Transverse colon (tissue), 4 donors: ENCODE results near the gene RNF207. TPM values are rescaled to one million over a fixed set of nuclear protein-coding genes. Genes with fewer than 3 reads are reported as not detected.
A peak's percentile ranks its signal among the peaks of the same experiment; 100 is the strongest.

Experiments
- DNase-seq: peaks from one replicate; pipeline ENCODE4 v3.0.0-alpha.2; 2019
- H3K27ac ChIP-seq, 4 donors: fragments of 200-600 bp; sonication (generic); 2 replicates each; pipeline ENCODE4 v1.5.1; 2016 to 2018; ENCODE audit warnings: inconsistent platforms in 4 of 4
- H3K27me3 ChIP-seq: fragments of 200-600 bp; sonication (generic); 2 replicates; pipeline ENCODE4 v1.5.1; 2017; ENCODE audit warnings: inconsistent platforms
- H3K36me3 ChIP-seq, 4 donors: fragments of 200-600 bp; sonication (generic); 2 replicates each; pipeline ENCODE4 v1.5.1; 2017 to 2019; ENCODE audit warnings: inconsistent platforms in 4 of 4
- H3K4me1 ChIP-seq, 4 donors: fragments of 200-600 bp; sonication (generic); 2 replicates each; pipeline ENCODE4 v1.5.1; 2017 to 2020; ENCODE audit warnings: inconsistent platforms in 4 of 4
- H3K4me3 ChIP-seq, 4 donors: fragments of 200-600 bp; sonication (generic); 1 replicate in 1 of 4; 2 replicates in 3 of 4; pipeline versions ENCODE4 v1.5.1 to v1.6.1; 2017 to 2019; ENCODE audit warnings: inconsistent platforms in 4 of 4
- H3K9me3 ChIP-seq, 2 donors: fragments of 200-600 bp; sonication (generic); 2 replicates each; pipeline ENCODE4 v1.5.1; 2017 to 2019; ENCODE audit warnings: inconsistent platforms in 2 of 2
- EP300 ChIP-seq: sonication (generic); formaldehyde crosslinking; IDR thresholded peaks from one replicate; pipeline ENCODE4 v1.6.1; 2017; ENCODE audit warnings: antibody characterized with exemption, low read depth
- POLR2A ChIP-seq: fragments of 450-650 bp; IDR thresholded peaks from one replicate; pipeline ENCODE4 v1.6.1; 2016; ENCODE audit warnings: antibody characterized with exemption, mild to moderate bottlenecking, moderate library complexity
- POLR2AphosphoS5 ChIP-seq, 3 donors: sonication (generic); formaldehyde crosslinking; IDR thresholded peaks; one replicate each; pipeline ENCODE4 v1.6.1; 2016; ENCODE audit warnings: antibody characterized with exemption in 3 of 3
- WGBS, 2 donors: methylation state at CpG; one replicate each; pipeline ENCODE4 v1.1.5; 2018; ENCODE audit warnings: low coverage in 1 of 2; 5-methylcytosine and 5-hydroxymethylcytosine counted together
- in situ Hi-C, 4 donors: fragments of 200-750 bp; cut with MboI; loops; one replicate each; pipeline versions ENCODE4 v1.15.0 to v1.15.1; 2017; ENCODE audit warnings: low sequenced_read_pairs in 3 of 4, low pct_ligation_motif_present in 1 of 4, low pct_unique_long_range_greater_than_20kb in 1 of 4
- intact Hi-C: fragments of 100-400 bp; cut with DNase I; formaldehyde crosslinking; loops from one replicate; pipeline ENCODE4 v1.15.1; 2023; ENCODE audit warnings: low total_unique reads
- total RNA-seq, 4 donors: library from RNA; depleted of rRNA; stranded (reverse); fragments of >200 nt; gene quantifications; one replicate each; pipeline ENCODE4 v1.1.0, GENCODE V29; 2016
- TF ChIP-seq, protein P1 (sequence below), 5 experiments: fragments of 200-600 bp in 3 of 5; fragments of 450-650 bp in 2 of 5; sonication (generic) in 3 of 5; IDR thresholded peaks; 1 replicate in 2 of 5; 2 replicates in 3 of 5; pipeline ENCODE4 v1.5.1; 2016 to 2017; ENCODE audit warnings: antibody characterized with exemption in 5 of 5, inconsistent platforms in 3 of 5, mild to moderate bottlenecking in 2 of 5, moderate library complexity in 1 of 5

Gene RNF207
- total RNA-seq, 4 donors from 2014 or later = 82.6 to 1,341 (median 190) TPM

DNA sequence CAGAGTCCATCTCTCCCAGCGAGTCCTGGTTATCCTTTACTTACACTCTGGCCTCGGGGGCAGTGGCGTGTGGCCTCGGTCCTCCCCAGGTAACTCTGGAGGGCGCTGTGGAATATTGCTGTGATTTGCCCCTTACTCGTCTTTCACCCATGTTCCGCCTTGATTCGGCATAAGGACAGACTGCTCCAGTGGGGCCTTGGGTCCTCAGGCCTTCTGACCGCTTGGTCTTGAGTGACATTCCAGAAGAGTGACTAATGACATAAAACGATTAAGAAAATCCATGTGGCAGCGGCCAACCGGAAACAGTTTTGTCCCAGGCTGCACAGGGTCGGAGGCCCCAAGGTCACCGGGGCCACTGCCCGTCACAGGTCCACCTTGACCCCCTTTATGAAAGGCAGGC, 18.8 kb downstream of the RNF207 start:
- intact Hi-C loops (no loop called here), in situ Hi-C loops (loop anchor here in 1 of 4 donors (25.0 kb wide), 1 partner anchor 188 kb away; the partner anchor contains the start of genes ESPN and HES2)
- TF ChIP-seq, protein P1, sequence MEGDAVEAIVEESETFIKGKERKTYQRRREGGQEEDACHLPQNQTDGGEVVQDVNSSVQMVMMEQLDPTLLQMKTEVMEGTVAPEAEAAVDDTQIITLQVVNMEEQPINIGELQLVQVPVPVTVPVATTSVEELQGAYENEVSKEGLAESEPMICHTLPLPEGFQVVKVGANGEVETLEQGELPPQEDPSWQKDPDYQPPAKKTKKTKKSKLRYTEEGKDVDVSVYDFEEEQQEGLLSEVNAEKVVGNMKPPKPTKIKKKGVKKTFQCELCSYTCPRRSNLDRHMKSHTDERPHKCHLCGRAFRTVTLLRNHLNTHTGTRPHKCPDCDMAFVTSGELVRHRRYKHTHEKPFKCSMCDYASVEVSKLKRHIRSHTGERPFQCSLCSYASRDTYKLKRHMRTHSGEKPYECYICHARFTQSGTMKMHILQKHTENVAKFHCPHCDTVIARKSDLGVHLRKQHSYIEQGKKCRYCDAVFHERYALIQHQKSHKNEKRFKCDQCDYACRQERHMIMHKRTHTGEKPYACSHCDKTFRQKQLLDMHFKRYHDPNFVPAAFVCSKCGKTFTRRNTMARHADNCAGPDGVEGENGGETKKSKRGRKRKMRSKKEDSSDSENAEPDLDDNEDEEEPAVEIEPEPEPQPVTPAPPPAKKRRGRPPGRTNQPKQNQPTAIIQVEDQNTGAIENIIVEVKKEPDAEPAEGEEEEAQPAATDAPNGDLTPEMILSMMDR (IDR thresholded peaks at IDR 0.05) = no peak
- no peak for TF ChIP-seq POLR2AphosphoS5 (IDR thresholded peaks at IDR 0.05)
- H3K27me3 ChIP-seq = no peaks in the 10 kb centered on the region
- no peak overlapping the region for H3K4me3 ChIP-seq
- no peak for DNase-seq
- H3K4me1 ChIP-seq = peaks cover 0 to 5% (median 0%) of the 10 kb centered on the region in 4 donors
- peaks cover 0 to 28% (median 14%) of the 10 kb centered on the region in 4 donors for H3K36me3 ChIP-seq
- 89% methylated on average over 15 of the region's 15 CpGs; no CpG with 5 or more reads in 1 of the 2 donors for WGBS, 2 donors
- H3K9me3 ChIP-seq = no peaks in the 10 kb centered on the region
- no peak overlapping the region for H3K27ac ChIP-seq

DNA sequence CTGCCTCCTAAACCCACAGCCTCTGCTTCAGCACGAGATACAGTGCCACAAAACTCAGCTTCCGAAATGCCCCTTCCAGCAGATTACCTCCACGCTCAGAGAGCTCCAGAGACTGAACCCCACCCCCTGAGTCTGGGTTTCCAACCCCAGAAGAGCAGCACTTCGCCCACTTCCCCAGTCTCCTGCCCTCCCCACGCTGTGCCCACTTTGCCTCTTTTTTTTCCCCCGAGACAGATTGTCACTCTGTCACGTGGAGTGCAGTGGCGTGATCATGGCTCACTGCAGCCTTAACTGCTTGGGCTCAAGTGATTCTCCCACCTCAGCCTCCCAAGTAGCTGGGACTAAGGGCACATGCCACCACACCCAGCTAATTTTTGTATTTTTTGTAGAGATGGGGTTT, 19.7 kb downstream of the RNF207 start:
- intact Hi-C loops = no loop called here
- TF ChIP-seq, protein P1 (IDR thresholded peaks at IDR 0.05) = no peak
- no peak for TF ChIP-seq POLR2A
- TF ChIP-seq POLR2AphosphoS5 (IDR thresholded peaks at IDR 0.05) = no peak
- no peak for TF ChIP-seq EP300
- Histone ChIP-seq H3K27me3 (no peaks in the 10 kb centered on the region), H3K36me3 (peaks cover 0 to 36% (median 17%) of the 10 kb centered on the region in 4 donors), H3K9me3 (no peaks in the 10 kb centered on the region), H3K27ac (no peak overlapping the region), H3K4me1 (peaks cover 0 to 5% (median 0%) of the 10 kb centered on the region in 4 donors), H3K4me3 (no peak overlapping the region)
- no peak for DNase-seq
- 94% methylated on average over 8 of the region's 8 CpGs; no CpG with 5 or more reads in 1 of the 2 donors for WGBS, 2 donors
- in situ Hi-C loops = loop anchor here in 1 of 4 donors (25.0 kb wide), 1 partner anchor 187 kb away; the partner anchor contains the start of genes ESPN and HES2

DNA sequence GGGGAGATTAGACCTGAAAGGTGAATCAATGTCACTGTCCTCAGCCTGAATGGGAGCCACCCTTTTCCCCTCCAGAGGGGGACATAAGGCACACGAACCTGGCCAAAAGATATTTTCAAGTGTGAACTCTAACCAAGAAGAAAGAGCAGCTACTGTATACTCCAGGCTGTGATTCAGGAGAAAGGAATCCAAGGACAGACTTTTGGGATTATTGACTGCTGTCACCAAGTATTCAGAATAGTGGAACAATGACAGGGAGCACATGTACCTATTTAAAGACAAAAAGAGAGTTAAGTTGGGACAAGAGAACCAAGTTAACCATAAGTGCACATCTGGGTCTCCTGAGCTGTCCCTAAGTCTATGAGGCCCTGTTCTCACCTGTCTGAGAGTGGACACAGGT, 27.5 kb downstream of the RNF207 start:
- peaks cover 0 to 30% (median 9%) of the 10 kb centered on the region in 4 donors for H3K36me3 ChIP-seq
- no peak overlapping the region for H3K4me3 ChIP-seq
- no peak overlapping the region for H3K27ac ChIP-seq
- intact Hi-C loops = no loop called here
- H3K4me1 ChIP-seq = peaks cover 8 to 16% (median 12%) of the 10 kb centered on the region in 4 donors
- 43 to 67% methylated on average over 1 of the region's 1 CpG for WGBS, 2 donors
- H3K27me3 ChIP-seq = peaks cover under 1% of the 10 kb centered on the region
- no peaks in the 10 kb centered on the region for H3K9me3 ChIP-seq
- no peak for DNase-seq
- TF ChIP-seq, protein P1 (IDR thresholded peaks at IDR 0.05) = no peak
- TF ChIP-seq POLR2AphosphoS5 (IDR thresholded peaks at IDR 0.05) (no peak), EP300 (no peak), POLR2A (no peak)
- in situ Hi-C loops = loop anchor here in 1 of 4 donors (25.0 kb wide), 1 partner anchor 179 kb away; the partner anchor contains the start of genes ESPN and HES2

DNA sequence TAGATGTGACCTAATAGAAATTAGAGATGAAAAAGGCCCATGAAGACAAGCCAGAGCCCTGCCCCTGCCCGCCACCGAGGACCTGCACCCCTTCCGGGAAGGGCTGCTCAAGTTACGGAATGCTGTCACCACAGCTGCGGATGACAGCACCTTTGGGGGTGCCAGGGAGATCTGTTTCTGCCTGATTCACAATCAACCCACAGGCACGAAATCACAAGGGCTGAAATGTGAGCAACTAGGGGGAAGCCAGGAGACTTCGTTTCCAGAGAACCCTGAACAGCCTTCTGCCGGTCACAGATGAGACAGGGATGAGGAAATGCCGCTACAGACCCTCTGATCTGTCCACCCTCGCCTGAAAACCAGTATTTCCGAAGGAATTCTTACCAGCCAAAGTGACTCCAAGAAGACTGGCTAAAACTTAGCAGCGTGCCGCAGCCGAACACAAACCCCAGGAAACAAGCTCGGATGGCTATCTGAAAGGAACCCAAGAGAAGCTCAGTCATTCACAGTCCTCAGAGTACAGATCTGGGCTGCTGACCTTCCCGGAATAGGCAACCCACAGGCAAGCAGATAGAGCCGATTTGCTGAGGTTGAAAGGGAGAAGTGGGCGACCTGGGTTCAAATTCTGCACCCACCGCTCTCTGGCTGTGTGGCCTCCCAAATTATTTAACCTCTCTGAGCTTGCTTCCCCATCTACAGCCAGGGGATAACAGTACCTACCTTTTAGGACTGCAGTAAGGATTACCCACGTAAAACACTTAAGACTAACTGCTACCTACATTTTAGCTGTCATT, 28.8 kb downstream of the RNF207 start:
- WGBS, 2 donors = 53 to 71% methylated on average over 8 to 20 of the region's 20 CpGs
- Histone ChIP-seq H3K27me3 (peaks cover 13% of the 10 kb centered on the region), H3K4me1 (peaks cover 8 to 16% (median 12%) of the 10 kb centered on the region in 4 donors), H3K4me3 (peak overlapping the region; percentile 63 to 95 (median 76)), H3K27ac (peak overlapping the region; percentile 71 to 87 (median 83)), H3K36me3 (peaks cover 0 to 30% (median 9%) of the 10 kb centered on the region in 4 donors), H3K9me3 (no peaks in the 10 kb centered on the region)
- intact Hi-C loops = no loop called here
- no peak for TF ChIP-seq POLR2A
- no peak for TF ChIP-seq POLR2AphosphoS5 (IDR thresholded peaks at IDR 0.05)
- TF ChIP-seq EP300 = no peak
- TF ChIP-seq, protein P1 (IDR thresholded peaks at IDR 0.05) = no peak
- in situ Hi-C loops = loop anchor here in 1 of 4 donors (25.0 kb wide), 1 partner anchor 178 kb away; the partner anchor contains the start of genes ESPN and HES2
- DNase-seq = no peak
